Embryonic facial prominence (tissue), 1 donor: ENCODE results near the gene IL18R1.

Experiments used
- DNase-seq: peaks from one replicate; pipeline ENCODE4 v3.0.0-alpha.2; 2016; ENCODE audit errors: extremely low spot score

Gene IL18R1

DNA sequence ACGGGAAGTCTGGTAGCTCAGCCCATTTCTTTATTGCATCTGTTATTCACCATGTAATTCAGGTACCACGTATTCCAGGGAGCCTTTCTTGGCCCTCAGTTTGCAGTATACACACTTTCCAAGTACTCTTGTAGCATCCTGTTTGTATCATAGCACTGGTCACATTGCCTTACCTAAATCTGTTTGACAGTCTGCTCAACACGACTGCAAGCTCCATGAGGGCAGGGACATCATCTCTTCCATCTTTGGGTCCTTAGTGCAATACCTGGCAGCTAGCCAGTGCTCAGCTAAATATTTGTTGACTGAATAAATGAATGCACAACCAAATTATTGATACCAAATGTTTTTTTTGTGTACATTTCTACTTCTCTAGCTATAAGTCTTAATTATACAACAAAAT lies 11.2 kb upstream of the IL18R1 start:
- DNase-seq: no peak

DNA sequence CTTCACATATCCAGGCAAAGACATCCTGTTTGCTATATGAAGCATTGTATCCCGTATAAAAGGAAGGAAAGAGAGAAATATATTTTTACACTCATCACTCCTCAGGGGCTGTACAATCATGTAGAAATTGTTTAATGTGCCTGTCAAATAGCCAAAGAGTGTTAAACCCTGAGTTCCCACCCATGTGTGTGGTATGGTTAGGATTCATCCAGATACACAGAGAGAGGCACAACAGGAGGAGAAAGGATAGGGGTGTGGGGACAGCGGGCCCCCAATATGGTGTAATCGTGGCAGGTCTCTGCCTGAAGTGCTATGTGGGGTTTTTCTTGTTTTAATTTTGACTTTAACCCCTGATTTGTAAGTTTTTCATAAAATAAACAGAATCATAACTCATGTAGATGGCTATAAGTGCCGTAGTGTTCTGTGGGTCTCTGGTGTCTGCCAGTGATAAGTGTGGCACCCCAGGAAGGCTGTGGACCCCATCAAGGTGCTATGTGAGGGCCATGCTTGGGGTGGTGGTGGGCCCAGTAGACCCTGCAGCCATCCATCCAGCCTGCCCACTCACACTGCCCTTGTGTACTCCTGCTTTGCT lies 10.2 kb upstream of the IL18R1 start:
- no peak for DNase-seq

DNA sequence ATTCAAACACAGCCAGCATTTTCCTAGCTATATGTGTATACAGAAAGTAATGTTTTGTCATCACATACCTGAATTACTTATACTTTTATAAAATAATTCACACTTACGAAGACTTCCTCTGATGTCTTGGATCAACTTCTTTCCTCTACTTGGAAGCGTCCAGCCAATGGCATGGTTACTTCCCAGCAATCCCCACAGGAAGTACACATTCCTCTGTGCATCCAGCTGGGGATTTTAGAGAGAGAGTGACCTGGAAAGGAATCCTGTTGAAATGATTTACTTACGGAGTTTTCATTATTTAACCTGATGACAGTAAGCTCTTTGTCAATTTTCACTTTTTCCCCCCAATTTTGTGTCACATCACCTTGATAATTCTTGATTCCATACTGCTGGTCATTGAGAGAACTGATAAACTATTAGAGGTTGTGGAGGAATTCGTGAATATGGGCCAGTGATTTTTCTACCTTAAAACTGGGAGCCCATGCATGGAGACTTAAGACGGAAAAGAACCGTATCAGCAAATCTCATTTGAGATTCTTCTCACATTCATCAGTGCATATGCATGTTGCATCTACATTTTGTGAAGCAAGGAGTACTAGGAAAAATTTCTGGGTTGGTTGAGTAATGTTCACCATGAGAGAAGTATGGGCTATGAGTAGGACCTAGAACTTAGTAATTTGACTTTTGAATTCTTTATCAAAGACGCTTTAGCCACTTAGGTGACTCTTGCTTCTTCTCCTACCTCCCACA lies 9.0 kb upstream of the IL18R1 start:
- DNase-seq: no peak

DNA sequence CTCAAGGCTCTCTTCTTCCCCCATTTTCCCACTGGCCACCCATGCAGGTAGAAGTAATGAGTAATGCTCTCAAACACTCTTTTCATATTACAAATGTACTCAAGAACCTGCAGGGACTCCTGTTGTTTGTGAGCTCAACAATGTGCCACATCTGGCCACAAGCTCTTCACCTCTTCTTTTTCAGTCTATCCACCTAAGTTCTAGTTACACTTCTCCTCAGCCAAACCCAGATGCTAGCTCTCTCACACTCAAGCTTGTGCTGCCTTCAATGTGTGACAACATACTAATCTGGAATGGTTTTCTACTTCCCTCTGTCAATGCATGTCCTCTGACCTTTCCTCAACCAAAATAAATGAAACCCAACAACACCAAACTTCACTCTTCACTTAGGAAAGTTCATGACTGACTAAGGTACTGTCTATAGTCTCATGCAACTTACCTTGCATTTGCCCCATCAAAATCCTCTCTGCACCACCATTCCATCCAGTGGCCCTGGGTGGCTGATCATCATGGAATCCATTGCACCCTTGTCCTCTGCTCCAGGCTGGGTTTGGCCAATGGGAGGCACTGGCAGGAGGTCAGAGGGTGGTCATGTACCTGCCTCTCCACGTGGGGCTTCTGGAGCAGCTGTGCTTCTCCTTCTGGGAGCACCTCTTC lies 5.3 kb upstream of the IL18R1 start:
- no peak for DNase-seq

DNA sequence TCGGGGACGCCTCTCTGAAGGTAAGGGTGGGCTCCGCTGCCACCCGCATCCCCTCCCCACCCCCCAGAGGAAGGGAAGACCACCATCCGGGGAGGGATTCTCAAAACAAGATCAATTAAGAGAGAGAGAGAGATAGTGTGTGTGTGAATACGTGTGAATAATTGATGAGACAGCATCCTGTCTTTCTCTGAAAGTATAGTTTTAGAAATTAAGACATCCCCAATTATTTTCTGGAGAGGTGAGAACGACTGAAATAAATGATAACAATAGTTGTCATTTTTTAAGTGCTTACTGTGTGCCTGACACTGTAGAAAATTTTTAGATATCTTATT lies 751 bp downstream of the IL18R1 start:
- no peak for DNase-seq

DNA sequence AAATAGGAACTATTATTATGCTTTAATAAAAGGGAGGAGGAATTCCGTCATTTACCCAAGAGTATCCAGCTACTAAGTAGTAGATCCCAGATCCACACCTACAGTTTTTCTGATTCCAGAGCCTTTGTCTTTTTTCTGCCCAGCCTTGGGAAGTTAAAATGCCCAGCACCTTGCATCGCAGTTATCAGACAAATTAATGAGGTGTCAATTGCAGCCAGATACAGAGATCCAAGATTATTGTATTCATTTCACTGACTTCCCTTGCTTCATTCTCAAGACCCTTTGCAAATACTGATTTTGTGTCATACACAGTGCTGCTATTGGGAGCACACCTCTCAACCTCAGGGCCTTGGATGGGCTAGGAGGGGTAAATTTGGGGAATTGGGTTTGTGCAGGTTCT lies 1.1 kb downstream of the IL18R1 start:
- DNase-seq: no peak

DNA sequence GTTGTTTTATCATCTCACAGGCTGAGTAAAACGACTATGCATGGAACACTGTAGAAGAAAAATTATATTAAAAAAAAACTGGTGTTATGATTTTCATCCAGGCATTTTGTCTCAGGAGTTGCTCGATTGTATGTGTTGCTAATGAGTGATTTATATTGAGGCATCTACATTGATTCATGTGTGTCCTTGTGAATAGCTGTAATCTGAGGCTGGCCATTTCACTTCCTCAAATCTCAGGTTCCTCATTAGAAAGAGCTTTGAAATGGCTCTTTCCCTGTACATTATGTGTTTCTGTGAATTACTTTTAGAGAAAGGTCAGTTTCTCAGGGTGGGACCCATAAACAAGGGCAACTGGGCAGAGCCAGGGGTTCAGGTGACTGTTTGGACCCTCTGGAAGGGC lies 2.3 kb downstream of the IL18R1 start:
- DNase-seq: no peak

DNA sequence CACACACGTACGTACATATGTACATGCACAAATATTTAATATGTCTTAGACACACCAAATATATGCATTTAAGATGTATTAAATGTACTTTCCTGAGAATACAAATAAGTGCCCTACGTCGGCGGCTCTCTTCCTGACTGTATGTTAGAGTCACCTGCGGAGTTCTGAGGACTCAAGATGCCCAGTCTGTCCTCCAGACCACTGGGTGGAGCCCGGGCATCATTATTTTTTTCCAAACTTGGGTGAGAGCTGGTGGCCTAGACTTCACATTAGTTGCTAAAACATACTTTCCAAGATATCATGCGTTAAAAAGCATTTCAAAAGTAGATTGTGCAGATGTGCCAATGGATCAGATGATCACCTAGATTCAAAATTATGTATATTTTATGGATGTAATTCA lies 2.9 kb downstream of the IL18R1 start:
- no peak for DNase-seq

DNA sequence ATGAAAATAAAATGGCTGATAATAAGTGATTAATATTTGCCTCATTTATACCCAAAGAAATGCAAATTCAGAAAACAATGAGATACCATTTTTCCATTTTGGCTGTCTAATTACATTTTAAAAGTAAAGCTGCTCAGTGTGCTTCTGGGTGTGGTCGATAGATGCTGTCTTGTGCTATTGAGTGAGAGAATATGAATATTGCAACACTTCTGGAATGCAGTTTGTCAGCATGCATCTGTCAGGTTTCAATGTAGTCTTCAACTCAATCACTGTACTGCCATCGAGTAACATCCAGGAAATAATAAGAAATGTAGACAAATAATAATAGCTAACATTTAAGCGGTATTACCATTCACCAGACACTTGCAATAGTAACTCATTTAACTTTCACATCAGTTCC lies 3.9 kb downstream of the IL18R1 start:
- no peak for DNase-seq

DNA sequence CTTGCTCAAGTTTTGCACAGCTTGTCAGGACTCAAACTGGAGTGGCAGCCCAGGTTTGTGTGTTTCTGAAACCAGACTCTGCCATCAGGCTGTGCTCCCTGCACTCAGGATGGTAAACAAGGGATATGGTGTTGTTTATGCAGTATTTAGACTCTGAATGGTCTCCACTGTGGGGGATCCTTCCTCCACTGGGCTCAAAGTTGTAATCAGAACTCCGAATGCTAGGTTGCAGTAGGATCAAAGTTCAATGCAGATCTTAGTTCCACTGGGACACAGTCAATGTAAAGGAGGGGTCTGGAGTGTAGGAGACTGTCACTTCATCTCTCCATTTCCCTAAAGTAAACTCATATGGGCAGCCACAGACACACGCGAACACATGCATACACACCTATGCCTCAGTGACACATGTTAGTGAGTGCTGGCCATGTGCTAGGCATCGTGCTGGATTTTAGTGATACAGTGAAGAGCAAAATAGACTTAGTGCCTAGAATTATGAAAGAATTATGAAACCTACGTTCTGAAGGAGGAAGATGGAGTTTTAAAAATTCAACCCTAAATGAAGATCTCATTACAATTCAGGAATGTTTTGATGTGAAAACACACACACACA lies 6.1 kb downstream of the IL18R1 start:
- no peak for DNase-seq

DNA sequence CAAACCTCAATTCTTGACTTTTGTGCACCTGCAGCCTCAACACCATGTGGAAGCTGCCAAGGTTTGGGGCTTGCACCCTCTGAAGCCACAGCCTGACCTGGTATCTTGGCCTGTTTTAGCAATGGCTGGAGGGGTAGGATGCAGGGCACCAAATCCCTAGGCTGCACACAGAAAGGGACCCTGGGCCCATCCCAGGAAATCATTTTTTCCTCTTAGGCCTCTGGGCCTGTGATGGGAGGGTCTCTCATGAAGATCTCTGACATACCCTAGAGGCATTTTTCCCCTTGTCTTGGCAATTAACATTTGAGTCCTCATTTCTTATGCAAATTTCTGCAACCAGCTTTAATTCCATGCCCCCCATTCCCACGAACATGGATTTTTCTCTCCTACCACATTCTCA lies 10.2 kb downstream of the IL18R1 start:
- no peak for DNase-seq

DNA sequence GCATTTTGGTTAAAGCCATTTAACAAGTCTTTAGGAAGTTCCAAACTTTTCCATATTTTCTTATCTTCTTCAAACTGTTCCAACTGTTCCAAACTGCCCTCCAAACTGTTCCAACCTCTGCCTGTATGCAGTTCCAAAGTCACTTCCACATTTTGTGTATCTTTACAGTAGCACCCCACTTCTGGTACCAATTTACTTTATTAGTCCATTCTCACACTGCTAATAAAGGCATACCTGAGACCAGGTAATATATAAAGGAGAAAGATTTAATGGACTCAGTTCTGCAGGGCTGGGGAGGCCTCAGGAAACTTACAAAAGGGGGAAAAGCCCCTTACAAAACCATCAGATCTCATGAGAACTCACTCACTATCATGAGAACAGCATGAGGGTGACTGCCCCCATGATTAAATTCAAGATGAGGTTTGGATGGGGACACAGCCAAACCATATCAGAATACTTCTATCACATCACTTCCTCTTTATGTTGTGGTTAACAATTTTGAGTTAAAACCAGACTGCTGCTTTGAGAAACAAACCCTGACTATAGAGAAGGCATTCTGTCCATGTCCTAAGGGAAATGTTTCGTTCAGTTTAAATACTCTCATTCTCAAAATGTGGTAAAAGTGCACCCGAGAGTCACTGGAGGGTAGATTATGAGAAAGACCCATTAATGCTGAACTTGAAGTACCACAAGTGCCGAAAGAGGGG lies 11.0 kb downstream of the IL18R1 start:
- DNase-seq: no peak

DNA sequence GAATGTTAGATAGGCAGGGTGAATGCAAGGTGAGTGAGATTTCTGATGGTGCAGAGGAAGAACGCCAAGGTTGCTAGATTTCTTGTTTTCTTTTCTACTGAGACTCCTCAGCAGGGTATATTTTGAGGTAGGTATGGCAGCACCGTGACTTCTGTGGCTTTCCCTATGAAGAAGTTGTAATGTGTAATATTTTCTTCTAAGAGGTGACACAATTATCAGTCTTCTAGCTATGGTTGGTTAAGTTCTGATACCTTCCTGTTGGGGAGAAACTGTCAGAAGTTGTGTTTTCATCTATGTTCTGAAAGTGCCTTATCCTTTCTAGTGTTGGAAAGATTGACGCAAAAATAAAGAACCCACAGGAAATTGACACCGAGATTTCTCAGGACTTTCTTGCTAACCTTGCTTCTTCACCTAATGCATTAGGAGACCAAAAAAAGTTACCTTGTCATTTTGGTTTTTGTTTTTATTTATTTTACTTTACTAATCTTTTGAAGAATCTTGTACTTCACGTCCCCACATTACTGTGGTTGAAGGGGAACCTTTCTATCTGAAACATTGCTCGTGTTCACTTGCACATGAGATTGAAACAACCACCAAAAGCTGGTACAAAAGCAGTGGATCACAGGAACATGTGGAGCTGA lies 11.9 kb downstream of the IL18R1 start:
- no peak for DNase-seq

DNA sequence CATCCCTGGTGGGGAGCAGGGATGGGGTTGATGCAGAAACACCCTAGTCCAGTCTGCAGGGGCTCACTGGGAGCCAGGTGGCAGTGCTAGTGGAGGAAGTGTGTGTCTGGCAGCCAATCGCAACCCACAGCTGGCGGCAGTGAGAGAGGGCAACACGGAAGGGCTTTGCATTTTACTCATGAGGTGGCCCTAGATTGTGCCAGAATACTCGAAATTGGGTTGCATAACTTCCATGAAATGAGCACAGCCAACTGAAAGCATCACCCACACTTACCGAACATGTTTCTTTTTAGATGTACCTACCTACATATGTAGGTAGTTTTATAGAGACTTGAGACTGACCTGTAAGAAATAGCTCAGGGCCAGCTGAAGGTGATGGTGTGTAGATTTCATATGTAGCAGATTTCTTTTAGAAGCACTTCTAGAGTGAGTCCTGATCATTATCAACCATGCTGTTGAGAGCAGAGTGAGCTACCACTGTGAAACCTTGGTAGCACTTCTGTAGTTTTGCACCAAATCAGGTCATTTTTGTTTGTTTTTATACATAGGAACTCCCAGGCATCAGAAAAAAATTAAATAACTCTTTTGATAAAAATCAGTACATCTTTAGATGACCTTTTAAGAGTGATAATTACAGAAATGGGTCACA lies 13.0 kb downstream of the IL18R1 start:
- DNase-seq: no peak

DNA sequence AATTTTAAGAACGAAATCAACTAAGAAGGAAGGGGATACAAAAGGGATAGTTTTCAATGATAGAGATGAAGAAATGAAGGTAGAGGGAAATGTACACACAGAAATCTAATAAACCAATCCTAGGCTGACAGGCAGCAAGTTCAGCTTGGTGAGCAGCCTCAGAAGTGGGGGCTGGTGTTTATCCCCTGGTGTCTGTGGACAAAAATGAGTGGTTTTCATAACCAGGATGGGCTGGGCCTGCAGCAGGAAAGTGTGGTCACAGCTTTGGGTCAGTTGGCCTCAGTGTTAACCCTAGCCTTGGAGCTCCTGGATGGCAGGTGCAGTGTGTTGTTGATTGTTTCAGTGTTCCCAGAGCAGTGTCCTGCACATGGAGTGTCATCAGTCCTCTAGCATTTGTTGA lies 14.3 kb downstream of the IL18R1 start:
- no peak for DNase-seq

DNA sequence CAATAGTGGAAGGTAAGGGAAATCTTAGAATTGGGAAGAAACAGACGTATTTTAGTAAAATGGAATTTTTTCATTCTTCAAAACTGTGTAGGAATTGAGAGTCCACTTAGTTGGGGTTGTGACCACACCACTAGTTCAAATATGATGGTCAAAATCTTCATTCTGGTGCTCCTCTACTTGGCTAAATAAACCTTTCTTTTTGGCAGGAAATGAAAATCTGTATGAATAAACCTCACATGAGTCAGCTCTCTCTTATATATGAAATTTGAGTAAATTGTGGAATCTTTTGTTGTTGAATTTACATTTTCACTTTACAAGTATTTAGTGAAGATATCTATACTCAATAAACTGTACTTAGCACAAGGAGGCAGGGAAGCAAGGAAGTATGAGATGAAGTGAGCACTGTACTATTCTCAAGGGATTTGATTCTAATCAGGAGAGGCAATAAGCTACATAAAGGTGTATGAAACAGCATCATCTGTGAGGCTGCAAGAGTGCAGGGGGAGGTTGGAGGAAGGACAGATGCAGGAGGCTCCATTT lies 20.5 kb downstream of the IL18R1 start:
- DNase-seq: no peak

DNA sequence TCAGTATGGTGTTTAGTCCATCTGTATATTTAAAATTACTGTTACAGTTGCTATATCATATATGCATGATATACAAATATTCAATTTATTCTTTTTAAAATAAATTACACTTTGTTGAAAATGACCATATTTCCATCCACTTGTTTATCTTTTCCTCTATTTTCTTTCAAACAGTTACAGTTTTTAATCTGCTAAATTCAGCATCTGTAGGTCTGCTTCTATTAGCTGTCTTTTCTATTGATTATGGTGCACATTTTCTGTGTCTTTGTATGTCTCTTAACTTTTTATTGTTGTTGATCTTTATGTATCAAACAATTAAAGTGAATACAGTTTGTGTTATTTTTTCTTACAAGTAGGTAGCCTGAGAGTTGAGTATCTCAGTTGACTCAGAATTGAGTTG lies 28.1 kb downstream of the IL18R1 start:
- DNase-seq: no peak

DNA sequence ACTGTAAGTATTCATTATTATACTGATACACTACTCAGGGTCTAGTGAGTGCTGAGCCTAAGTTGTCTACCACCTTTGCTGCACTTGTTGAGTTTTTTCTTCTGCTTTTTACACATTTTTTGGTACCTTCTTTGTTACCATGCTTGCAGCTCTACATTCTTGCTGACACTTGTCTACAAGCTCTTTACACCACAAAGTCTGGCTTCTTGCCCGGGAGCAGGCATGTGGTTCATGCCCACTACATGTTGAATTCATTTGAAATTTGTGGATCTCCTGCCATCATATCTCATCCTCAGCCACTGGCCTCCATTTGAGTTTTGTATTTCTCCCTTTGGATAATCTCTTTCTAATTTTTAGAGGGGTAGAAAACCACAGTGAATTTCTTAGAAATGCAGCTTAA lies 29.9 kb downstream of the IL18R1 start:
- DNase-seq: no peak

DNA sequence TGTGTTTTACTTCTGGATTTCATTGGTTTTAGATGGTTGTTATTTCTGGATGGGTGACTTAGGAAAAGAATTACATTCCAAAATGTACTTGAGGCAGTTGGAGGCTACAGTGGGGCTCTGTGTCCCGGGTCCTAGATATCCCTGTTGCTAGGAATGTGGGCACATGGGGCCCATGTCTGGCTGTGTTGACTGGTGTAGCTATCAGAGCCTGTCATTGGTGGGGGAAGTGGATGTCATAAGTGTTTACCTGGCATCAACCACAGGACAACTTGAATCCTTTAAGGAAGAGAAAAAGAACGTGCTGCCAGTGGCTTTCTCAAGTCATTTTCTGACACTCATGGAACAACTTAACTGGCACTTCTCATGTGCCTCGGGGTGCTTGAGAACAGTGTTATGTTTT lies 30.4 kb downstream of the IL18R1 start:
- no peak for DNase-seq

DNA sequence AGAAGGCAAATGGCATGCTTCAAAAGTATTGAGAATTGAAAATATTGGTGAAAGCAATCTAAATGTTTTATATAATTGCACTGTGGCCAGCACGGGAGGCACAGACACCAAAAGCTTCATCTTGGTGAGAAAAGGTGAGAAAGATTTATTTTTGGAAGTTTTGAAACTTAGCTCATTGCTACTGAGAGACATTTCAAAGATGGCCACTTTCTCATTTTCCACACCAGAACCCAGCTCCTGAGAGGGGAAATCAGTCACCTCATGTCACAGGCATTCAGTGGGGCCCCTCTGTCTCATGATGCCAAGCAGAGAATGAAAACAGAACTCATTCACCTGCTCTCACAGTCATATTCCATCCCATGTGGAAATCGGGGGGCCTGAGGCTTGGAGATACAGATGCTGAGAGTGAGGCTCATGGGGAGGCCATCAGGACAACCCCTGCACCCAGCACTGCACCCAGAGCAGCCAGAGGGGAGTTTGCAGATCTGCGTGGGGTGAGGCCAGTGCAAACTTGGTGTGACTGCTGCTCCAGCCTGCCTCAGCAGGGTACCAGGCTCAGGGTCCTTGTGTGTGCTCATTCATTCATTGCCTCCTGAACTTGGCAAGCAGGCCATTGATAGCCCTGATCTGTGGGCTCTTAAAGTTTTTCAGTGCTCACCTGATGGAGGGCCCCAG lies 31.4 kb downstream of the IL18R1 start:
- no peak for DNase-seq
